HG02610 (cell line): ENCODE data around the gene ERAL1.
"Not testable (repeated sequence)": the region's sequence is repeated elsewhere in the genome, so short reads cannot be mapped to it uniquely, and the experiment has no call there.

Experiments
- ATAC-seq: cut with Tn5 transposase; IDR thresholded peaks from one replicate; pipeline ENCODE4 v1.9.1; 2021; ENCODE audit warnings: mild to moderate bottlenecking, moderate library complexity; ENCODE audit not compliant: unreplicated experiment

The ERAL1 gene

DNA sequence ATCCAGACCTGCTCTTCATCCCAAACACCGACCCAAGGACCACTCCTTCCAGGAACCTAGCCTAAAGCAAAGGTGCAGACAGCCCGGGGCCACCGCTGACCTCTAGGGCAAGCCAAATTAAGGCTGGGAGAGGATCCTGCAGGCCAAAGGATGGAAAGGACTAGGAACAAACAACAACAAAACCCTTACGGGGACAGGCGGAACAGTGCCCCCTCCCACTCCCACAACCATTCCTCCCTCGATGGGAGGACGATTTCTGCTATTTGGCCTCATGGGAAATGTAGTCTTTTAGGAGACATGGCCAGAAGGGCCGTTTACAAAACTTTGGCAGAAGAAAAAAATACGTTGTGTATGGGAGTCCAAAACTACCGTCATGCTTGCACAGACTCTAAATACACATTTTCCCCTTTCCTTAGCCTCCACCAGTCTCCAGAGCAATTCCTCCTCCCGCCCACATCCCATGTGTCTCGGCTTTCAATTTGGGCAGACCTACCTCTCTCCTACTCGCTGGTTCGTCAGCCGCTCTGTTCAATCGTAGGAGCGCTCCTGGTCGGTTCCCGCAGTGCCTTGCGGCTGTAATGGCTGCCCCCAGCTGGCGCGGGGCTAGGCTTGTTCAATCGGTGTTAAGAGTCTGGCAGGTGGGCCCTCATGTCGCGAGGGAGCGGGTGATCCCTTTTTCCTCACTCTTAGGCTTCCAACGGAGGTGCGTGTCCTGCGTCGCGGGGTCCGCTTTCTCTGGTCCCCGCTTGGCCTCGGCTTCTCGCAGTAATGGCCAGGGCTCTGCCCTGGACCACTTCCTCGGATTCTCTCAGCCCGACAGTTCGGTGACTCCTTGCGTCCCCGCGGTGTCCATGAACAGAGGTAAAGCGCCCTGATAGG lies at the start of gene ERAL1:
Gene ERAL1 (plus strand): TSS at position 560 of the 879 bp plus-strand sequence. CDS start 19 bp downstream, at position 579.
- ATAC-seq, result peak; percentile 95

DNA sequence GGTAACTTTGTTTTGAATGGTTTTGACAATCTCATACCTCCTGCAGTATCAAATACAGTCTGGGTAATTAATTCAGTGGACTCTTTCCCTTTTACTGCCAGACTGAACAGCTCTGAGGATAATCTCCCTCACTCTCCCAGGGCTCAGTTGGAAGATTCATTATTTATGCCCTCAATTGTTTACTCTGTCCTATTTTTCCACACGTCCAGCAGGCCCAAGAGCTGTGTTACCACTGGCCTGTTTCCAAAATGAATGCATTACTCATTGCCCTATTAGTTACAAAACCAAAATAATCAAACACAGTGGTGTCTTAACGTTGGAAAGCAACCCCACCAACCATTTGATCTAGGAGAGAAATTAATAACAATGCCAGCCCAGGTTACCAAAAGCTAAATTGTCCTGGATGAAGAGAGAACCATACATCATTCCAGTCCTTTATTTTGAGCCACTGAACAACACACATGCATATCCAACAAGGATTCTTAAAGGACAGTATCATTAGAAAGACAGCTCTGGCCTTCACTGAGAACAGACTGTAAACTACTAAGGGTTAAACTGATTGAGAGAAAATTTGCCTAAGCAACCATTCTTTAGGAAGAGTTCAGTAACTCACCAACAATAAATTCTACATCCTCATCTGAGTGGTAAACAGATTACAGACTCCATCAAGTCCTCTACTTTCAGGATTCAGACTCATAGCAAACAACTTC lies 46.7 kb upstream of the ERAL1 start:
- no peak for ATAC-seq

DNA sequence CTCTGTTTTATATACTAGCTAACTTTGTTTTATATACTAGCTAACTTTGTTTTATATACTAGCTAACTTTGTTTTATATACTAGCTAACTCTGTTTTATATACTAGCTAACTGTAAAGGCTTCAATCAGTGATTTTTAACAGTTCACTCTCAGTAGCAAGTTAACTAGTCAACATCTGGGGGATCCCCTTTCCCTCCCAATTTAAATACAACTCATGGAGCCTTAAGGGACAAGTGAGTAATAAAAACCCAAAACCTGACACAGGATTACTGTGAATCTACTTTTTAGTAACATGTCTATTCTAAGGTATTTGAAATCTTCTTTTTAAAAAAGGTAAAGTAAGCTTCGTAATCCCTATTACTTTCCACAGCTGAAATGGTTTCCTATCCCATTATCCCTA lies 44.4 kb upstream of the ERAL1 start:
- ATAC-seq, result no peak

DNA sequence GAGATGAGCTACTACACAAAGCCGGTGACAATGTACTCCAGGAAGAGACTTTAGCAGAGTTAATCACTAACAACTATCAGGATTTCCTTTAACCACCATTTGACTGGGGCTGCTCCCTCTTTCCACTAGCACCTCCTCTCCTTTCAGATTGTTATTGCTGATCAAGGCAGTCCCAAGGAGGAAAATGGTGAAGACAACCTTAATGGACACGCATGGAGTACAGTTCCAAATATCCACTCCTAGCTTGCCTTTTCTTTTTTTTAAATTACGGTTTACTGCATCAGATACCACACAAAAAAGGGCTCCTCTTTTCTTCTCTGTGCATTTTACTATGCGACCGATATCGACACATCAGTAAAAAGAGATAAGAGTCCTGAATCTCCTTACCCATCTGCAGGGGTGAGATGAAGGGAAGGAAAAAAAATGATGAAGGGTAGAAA lies 43.1 kb upstream of the ERAL1 start:
- no peak for ATAC-seq

DNA sequence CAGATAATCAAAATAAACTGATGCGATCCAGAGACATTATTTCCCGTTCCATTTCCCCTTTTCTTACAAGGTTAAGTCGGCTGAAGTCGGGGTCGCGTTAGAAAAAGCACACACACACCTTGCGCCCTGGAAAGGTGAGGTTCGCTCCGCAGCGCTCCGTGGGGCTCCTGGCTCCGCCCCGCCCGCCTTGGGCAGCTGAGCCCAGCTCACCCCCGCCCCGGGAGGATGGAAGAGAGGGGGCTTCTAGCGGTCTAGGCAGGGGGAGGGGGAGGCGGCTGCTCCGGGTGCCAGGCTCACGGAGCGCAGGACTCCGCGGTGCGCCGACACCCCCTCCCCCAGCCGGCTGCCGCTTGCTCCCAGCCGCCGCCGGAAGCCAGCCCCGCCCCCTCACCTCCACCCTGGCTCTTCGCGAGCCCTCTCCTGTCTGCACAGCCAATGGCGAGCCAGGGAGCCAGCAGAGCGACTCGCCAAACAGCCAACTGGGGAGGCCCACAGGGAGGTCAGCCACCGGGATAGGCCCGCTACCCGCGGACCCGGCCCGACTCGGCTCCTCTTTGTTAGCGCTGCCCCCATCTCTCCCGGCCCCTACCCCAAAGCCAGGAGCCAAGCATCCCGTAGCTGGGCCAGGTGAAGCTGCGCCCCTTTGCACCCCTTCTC lies 42.6 kb upstream of the ERAL1 start:
- peak; percentile 98 for ATAC-seq

DNA sequence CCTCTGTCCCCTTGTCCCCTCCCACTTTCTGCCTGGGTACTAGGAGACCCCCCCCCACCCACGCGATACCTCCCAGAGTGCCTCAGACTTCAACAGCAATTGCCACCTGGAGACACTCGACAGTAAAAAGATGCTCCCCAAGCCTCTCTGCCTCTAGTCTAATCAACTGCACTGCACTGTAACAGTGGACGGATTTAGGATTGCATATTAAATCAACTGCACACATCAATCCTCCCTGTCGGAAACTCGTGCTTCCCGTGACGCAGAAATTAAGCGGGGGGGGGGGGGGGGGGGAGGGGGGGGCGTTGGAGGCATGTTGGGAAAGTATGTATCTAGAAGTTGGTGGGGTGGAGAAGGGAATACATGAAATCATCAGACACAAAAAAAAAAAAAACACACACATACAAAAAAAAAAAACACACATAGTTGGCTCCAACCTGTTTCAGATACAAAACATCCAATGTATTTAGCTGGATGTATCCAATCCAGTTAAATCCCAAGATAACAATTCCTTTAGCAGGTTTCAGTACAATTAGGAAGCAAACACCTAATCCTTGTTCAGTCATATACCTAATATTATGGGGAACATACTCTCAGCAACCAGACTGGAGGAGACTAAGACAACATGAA lies 42.0 kb upstream of the ERAL1 start:
- no peak for ATAC-seq

DNA sequence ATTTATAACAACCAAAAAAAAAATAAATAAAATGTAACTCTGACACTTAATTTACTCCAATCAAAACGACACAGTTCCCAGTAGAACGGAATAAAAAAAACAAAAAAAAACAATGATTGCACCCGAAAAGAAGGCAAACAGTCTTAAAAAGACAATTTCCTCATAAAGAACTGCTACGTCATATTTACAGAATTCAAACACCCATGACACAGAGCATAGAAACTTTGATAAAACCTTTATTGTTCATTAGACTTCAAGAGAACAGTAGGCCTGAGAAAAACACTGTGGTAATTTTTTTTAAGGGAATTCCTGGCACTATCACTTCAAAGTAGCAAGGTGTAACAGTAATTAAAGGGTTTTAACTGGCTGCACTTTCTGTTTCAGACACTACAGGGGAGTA lies 38.3 kb upstream of the ERAL1 start:
- no peak for ATAC-seq

DNA sequence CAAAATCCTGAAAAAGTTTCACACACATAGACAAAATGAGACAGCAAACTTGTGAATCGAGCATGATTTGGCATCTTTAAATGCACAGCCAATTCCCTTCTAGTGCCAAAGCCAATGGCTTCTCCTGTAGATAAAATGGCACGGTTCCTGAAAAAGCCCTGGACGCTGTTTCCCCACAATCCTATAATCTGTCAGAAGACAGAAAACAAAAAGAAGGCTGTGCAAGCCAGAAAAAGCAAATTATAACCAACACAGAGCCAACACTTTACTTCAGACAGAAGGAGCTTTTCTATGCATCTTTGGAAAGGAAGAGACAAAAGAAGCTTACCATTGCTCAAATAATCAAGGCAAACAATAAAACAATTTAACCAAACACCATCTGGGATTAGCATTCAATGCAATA lies 36.0 kb upstream of the ERAL1 start:
- no peak for ATAC-seq

DNA sequence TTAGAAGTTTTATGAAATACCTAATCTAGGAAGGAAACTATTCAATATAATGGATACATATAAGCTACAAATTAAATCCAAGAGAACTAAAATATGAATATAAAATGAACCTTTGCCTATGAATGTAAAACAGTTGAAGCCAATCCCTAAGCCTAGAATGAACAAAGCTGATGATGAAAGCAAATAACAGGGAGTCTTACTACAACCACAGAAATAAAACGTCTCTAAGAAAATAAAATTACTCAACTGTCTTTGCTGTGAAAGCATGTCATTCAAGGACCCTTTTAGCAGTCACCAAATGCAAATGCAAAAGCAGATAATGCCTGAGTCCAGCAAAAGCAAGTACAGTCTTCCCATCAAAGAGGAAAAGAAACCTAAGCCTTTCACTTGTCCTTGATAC lies 35.2 kb upstream of the ERAL1 start:
- no peak for ATAC-seq

DNA sequence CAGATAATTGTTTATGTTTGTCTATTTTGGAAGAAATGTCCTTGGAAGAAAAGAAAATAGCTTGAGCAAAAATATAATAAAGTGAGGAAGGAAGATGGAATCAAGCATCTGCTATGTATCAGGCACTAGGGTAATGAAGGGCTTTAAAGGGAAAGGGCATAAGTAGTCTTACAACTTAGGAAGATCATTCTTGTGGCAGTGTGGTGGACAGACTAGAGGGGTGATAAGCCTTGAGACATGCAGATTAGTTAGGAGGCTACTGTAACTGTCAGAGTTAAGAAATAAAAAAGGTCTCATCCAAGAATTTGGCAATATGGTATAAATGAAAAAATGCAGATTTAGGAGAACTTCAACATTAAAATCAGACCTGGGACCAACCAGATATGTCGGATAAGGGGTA lies 27.1 kb upstream of the ERAL1 start:
- no peak for ATAC-seq

DNA sequence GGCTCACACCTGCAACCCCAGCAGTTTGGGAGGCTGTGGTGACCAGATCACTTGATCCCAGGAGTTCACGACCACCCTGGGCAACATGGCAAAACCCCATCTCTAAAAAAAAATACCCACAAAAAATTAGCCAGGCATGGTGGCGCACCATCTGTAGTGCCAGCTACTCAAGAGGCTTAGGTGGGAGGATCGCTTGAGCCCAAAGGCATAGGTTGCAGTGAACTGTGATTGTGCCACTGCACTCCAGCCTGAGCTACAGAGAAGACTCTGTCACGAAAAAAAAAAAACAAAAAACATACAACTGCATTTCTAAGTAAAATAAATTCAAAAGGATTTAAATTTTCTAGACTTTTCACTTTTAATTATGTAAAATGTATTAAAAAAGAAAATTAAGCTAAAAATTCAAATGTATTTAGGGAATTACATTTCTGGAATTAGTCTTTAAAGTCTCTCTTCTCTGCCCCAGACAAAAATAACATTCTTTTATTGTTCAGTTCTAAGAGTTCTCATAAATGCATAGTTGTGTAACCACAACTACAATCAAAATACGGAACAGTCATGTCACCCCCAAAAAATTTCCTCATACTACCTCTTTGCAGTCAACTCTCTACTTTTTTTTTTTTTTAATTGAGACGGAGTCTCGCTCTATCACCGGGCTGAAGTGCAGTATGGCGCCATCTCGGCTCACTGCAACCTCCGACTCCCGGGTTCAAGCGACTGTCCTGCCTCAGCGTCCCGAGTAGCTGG lies 26.3 kb upstream of the ERAL1 start:
- no peak for ATAC-seq

DNA sequence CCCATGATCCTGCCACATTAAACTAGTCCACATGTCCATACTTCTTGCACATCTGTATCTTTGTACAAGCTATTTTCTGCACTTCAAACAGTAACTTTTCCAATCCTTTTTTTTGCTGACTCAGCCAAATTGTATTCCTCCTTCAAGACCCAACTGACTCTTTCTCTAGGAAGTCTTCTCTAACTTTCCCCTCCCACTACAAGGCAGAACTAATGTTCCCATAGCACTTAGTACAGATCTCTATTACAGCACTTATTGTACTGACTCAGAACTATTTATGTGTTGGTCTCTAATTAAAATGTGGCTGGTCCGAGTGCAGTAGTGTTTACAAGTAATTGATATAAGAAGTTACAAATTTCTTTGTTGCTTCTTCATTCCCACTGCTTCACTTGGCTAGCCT lies 20.4 kb upstream of the ERAL1 start:
- no peak for ATAC-seq

DNA sequence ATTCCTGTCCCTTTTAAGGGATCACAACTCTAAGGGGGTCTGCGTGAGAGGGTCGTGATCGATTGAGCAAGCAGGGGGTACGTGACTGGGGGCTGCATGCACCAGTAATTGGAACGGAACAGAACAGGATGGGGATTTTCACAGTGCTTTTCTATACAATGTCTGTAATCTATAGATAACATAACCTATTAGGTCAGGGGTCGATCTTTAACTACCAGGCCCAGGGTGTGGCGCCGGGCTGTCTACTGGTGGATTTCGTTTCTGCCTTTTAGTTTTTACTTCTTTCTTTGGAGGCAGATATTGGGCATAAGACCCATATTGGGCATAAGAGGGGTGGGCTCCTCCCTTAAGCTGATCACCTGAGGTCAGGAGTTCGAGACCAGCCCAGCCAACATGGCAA lies 18.3 kb upstream of the ERAL1 start:
- not testable (repeated sequence) for ATAC-seq

DNA sequence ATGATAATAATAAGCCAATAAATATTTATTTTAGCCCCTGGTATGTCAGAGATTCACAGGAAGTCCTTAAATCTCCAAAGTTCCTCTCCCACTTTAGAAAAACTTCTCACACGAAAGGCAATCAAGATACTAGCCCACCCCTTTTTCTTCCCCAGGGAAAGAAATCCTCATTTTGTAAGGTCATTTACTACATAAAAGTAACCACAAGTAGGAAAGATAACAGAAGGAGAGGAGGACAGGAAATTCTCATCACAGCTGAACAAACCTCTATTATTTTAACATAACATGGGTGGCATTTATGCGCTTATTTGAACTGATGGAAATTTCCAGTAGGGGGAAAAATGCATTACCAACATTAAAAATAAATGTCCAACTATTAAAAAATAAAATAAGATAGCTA lies 15.6 kb upstream of the ERAL1 start:
- no peak for ATAC-seq

DNA sequence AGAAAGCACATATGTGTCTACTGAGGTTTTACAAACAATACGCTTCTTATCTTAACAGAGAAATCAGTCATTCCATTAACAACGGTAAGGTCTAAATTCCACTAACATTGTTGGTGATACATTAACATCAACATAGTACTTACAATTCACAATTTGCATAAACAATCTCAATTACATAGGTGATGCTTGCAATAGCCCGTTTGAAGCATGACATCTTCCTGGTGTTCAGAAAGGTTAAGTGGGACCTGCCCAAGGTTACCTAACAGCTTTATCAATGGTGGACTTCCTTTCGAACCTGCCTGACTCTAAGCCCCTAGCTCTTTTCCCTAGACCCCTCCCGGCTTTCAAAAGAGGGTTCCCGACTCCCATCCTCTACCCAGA lies 12.9 kb upstream of the ERAL1 start:
- no peak for ATAC-seq

DNA sequence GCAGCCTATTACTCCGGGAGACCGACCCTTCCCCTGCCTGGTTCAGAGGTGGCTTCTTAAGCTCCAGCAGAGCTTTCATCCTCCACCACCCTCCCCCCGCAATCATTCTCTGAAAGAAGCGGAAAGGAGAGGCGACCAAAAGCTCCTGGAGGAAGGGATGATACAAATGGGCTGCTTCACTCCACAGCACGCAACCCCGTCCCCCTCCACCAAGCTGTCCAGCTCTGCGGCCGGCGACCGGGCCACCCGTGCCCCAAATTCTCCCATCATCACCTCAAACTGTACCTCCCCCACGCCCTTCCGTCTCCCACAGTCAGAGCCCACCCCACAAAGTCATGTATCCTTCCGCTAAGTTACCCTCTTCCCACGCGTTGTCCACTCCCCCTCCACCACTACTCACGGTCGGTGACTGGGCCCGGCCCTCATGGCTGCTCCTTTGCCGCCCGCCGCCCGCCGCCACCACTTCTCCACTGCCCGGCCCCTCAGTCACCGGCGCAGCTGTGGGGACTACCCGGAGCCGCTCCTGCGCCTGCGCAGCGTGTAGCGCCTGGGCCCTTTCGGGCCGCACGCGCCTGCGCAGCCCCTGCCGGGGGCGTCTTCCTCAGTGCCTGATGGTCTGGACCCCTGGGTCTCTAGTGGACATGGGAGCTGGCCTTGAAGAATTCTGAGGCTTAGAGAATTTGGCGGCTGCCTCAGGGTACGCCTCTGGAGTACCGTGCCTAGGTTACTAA lies 12.4 kb upstream of the ERAL1 start, which contains the start of gene FAM222B:
Gene FAM222B (minus strand): TSS at position 509 of the 731 bp plus-strand sequence. CDS start 76,123 bp downstream, outside the sequence.
- peak; percentile 84 for ATAC-seq

DNA sequence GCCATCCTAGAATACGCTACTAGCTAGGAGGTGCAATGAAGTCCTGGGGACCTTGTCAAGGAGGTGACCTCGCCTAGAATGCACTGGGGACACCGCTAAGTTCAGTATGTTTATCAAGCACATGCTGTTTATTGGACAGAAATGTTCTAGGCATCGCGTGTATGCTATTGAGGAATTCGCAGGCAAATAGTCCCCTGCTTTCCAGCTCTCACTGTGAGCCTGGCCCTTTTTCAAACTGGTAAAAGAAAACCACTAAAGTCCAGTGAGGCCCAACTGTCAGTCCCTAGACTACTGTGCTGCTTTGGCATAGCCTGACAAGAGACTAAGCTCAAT lies 11.0 kb upstream of the ERAL1 start:
- no peak for ATAC-seq

DNA sequence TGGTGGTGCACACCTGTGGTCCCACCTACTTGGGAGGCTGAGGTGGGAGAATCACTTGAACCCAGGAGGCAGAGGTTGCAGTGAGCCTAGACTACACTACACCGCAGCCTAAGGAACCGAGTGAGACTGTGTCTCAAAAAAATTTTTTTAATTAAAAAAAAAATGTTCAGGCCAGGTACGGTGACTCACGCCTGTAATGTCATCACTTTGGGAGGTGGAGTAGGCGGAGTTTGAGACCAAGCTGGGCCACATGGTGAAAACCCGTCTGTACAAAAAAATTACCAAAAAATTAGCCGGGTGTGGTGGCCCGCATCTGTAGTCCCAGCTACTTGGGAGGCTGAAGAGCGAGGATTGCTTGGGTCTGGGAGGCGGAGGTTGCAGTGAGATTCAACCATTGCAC lies 8.6 kb upstream of the ERAL1 start:
- ATAC-seq, result no peak

DNA sequence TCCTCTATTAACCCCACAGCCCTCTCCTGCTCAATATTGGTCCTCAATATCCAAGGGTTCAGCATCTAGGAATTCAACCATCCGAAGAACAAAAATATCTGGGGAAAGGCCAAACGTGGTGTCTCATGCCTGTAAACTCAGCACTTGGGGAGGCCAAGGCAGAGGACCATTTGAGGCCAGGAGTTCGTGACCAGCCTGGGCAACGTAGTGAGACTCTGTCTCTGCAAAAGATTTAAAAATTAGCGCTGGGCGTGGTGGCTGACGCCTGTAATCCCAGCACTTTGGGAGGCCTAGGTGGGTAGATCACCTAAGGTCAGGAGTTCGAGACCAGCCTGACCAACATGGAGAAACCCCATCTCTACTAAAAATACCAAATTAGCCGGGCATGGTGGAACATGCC lies 8.1 kb upstream of the ERAL1 start:
- ATAC-seq, result not testable (repeated sequence)

DNA sequence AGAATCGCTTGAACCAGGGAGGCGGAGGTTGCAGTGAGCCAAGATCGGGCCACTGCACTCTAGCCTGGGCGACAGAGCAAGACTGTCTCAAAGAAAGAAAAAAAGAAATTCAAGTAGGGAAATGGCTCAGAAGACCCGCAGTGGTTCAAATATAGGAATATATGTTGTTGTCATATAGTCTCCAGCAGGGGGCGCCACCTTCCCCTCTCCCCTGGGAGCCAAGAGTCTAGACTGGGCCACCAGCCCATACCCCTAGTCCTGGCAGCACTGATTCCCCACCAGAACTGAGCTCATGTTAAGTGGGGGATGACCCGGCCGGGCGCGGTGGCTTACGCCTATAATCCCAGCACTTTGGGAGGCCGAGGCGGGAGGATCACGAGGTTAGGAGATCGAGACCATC lies 6.1 kb upstream of the ERAL1 start:
- ATAC-seq, result not testable (repeated sequence)
